G401.6 (cell line): Measurements from ENCODE around the gene TEX12.

Experiments
- FAIRE-seq: peaks from 2 replicates; lab custom pipeline; 2012; peaks lifted over from hg19 to GRCh38; lab: Jason Lieb, UNC

Gene TEX12

DNA sequence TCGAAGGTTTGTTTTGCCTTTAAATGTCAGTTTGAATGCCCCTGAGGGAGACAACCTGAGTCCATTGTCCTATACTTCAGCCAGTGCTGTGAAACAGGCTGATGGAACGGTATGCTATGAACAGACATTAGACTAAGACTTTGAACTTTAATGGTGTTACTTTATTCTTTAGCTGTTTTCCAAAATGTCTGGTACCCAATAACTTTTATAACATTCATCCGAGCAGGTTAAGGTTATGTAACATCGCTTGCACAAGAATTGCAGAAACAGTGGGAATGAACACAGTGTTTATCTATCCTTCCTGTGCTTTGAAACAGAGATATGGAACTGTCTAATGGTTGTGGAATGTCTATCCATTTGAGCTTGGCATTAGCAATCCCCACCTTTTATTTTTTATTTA, 46.6 kb downstream of the TEX12 start:
- FAIRE-seq, result no peak

DNA sequence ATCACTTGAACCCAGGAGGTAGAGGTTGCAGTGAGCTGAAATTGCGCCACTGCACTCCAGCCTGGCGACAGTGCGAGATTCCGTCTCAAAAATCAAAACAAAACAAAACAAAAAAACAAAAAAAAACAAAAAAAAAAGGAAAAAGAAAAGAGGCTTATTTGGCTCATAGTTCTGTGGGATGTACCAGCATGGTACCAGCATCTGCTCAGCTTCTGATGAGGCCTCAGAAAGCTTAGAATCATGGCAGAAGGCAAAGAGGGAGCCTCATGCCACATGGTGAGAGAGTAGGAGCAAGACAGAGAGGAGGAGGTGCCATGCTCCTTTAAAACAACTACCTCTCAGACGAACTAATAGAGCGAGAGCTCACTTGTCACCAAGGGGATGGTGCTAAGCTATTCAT, 48.4 kb downstream of the TEX12 start:
- no peak for FAIRE-seq

DNA sequence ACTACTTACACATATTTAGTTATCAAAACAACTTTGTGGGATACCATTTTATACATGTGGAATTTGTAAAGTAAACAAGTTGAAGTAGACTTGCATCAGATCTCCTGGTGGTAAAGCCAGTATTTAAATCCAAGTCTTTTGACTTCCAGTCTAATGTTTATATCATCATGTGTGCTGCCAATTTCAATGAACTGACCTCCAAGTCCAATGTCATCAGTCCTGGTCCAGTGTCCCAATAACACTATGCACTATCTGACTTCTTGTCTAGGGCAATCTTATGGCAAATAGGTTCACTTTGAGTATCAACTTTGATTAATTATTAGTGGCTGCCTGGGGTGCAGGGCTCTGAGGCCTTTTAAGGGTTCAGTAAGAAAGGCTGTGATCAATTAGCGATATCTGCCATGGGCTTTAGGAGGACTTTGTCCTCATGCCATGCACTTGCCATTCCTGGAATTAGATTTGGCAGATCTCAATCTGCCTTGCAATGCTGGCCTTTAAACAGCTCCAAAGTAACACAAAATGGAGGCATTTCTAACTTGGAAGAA, 49.5 kb downstream of the TEX12 start:
- no peak for FAIRE-seq

DNA sequence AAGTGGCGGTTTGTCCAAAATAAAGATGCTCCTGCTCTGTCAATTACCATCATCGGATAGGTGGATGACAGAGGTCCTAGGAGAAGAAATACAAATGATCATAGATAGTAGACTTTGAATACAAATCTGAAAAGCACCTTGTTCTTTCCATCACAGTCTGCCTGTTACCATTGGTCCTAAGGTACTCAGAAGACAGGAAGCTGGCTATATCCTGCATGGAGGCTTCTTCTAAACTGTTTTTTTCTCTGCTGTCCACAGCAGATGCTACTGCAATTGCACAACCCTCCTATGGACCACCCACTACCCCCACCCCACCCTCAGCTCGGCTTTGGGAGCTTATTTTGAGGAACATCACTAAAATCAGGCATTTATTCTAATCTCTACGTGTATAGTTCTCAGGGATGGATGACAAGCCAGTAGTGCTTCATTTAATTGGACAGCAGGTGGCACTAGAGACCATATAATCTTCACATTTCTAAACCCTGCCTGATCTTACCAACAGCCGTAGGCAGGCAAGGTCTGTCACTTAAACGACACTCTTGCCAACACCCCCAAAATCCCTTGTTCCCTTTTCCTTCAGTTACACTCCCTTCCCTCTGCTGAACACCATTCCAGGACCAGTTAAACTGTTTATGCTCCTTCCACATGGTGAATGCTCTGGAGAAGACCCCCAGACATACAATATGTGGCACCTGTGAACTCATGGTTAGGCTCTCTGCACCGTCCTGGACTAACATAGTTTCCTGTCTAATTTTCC, 52.5 kb downstream of the TEX12 start:
- peak; percentile 80 for FAIRE-seq

DNA sequence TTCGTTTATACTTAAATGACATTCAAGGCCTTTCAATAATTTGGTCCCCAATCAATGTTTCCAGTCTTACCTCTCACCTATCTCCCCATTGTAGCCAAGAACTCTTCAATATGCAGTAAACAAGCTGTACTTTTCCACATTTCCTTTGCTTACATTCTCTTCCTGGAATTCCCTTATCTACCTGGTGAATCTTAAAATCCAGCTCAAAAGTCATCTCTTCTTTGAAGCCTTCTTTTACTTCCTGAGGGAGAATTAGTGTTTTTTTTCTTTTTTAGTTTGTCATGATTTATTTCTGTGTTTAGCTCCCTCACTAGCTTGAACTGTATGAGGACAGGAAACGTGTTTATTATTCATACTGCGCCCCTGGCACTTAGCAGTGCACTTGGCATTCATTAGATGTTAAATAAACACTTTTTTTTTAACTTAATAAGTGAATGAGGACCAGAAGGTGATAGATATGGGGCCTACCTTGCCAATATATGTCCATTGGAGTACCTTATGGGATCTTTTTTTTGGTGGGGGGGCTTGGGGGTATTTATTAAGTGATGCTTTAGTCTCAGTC, 54.2 kb downstream of the TEX12 start:
- FAIRE-seq, result no peak
